OCI-M1 (cell line): ENCODE data around the gene INPP5A.

Source experiments
- DNase-seq: peaks from one replicate; lab custom pipeline; 2025; lab: John Stamatoyannopoulos, UW

The INPP5A gene

DNA sequence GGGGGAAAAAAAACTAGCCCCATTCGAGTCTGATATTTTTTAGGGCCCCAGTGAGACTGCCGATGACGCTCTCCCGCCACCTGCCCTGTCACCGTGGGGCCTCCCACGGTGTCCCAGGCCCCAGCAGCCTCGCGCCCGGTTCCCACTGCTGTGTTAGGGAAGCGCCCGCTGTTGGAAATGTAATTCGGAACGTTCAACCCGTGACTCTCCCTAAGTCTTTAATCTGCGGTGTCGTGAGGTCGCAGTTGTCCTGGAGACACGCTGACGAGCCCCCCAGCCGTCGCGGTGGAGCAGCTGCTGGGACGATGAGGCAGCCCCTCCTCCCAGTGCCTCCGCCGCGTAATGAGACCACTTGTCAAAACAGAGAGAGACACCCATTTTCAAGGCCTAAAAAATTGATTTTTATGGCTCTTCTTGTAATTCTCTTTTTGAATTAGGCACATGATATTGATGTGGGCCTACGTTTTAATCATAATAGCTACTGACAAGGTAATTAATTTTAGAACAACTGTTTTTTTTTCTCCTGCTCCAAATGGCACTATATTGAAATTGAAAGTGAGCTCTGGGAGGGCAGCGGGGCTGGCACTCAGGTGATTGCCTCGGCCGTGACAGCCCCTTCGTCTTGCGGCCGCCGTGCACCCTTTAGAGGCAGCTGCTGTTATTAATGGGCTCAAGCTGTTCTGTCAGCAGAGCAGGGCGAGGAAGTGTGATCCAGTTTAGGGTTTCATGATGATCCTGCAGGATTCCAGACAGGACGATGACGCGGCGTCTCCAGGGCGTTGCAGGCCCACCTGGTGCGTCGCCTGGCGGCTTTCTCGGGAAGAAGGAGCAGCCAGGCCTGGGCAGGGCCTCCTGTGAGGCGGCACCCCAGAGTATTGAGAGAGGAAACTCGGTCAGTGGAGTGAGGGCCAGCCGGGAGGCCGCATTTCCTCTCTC is 185.1 kb downstream of the INPP5A start:
- DNase-seq: no peak

DNA sequence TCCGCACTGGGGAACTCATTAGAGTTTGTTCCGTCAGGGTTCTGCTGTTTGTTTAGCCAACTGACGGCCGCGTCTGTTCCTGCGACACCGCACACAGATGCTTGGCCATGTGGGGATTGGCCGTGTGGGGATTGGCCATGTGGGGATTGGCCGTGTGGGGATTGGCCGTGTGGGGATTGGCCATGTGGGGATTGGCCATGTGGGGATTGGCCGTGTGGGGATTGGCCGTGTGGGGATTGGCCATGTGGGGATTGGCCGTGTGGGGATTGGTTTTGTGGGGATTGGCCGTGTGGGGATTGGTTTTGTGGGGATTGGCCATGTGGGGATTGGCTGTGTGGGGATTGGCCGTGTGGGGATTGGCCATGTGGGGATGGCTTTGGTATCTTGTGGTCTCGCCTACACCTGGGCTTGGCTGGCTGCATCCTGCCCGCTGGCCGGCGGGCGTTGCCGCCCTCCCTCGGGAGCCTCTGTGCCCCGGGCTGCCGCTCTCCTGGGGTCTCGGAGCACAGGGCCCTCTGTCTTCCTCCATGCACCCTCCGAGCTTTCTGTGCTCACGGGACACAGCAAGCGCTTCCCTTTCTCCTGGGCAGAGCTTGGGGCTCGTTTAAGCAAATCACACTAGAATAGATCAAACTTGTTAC is 185.9 kb downstream of the INPP5A start:
- no peak for DNase-seq

DNA sequence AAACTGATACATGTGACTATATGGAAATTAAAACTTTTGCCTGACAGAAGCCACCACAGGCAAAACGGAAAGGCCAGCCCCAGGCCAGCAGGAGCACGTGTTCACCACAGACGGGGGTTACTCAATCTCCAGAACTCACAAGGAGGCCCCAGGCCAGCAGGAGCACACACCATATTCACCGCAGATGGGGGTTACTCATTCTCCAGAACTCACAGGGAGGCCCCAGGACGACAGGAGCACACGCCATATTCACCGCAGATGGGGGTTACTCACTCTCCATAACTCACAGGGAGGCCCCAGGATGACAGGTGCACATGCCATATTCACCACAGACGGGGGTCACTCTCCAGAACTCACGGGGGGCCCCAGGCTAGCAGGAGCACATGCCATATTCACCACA is 186.9 kb downstream of the INPP5A start:
- no peak for DNase-seq

DNA sequence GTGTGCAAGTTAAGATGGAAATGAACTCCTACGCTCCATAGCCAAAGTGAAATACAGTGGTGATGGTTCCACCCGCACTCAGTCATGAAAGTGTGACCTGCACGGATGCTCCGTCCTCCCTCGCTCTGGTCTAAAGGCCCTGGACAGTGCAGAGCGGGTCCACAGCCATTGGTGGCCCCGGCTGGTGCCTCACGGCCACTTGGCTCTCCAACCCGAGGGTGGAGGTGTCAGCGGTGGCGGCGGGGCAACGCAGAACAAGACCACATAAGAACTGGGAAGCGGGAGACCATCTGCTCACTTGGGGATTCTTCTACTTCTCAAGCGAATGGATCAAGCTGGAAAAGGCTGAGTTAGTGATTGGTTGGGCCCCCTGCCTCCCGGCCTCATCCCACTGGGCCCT is 187.6 kb downstream of the INPP5A start:
- DNase-seq: no peak

DNA sequence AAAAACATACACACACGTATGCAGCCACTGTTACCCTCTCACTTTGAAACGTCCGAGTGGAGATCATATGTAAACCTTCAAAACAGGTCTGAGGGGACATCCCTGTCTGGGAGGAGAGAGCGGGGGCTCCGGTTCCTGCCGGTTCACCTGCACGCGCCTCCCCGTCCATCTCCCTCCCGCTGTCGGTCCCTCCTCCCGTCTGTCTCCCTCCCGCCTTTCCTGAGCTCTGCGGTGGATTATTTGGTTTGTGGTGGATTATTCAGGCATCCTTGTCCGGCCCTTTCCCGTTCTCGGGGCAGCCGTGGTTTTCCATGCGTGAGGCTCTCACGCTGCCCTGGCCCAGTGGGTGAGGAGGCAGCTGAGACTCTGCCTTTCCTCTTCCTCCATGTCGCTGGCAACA is 188.6 kb downstream of the INPP5A start:
- no peak for DNase-seq

DNA sequence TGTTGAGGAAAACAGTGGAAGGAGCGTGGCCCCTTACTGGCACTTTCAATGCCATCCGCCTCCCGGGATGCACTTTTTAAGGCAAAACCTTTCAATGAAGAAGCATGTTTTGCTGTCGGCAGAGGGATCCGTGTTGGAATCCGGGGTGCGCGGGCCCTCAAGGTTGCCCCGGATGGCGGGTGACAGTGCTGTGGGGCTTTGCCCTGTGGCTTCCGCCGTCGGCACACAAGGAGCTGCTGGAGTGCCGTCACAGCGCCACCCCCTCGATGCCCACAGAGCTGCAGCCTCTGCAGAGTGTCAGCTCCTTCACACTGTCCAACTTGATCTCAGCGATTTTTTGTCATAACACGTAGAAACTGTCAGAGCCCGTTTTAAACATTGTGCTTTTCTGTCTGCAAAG is 189.4 kb downstream of the INPP5A start:
- DNase-seq: no peak

DNA sequence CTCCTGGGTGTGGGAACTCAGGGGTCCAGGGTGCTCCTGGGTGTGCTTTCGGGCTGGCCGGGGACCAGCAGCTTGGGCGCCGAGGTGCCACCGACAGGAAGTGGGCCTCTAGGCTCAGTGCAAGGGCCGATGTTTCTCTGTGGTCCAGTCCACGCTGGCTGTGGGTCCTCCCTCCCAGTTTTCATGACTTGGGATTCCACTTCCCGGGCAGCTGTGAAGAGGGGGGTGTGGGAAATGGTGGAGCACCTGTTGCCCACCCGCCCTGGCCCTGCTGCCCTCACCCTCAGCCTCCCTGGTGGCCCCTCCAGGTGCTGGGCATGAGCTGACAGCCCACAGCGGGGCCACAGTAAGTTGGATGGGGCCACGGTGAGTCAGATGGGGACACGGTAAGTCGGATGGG is 189.8 kb downstream of the INPP5A start:
- no peak for DNase-seq

DNA sequence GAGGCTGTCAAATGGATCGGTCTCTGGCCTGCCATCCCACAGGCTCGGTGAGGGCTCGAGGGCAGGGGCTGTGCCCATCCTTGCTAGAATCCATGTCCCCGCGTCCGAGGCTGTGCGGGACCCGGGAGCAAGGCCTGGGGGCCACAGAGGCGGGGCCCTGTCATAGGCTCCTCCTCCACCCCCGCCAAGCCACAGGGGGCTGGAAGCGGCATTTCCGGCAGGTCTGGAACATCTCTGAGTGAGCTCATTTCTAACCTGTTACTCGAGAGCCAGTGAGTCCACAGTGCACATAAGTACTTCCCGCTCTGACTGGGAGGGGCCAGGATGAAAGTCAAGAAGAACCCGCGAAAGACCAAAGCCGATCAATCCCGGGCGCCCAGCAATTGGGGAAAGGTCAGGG is 190.7 kb downstream of the INPP5A start:
- no peak for DNase-seq

DNA sequence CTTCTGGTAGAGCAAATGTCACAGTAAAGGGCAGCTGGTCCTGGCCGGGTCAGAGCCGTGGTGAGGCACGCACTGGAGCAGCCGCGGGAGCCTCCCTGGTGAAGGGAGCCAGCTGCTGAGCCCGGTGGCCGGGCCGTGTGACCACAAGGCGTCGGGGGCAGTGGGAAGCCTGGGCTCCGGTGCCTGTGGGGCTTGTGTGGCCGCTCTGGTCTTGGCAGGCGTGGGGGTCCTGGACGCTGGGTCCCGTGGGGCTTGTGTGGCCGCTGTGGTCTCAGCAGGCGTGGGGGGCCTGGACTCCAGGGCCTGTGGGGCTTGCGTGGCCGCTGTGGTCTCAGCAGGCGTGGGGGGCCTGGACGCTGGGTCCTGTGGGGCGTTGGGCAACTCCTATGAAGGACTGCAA is 191.2 kb downstream of the INPP5A start:
- DNase-seq: no peak

DNA sequence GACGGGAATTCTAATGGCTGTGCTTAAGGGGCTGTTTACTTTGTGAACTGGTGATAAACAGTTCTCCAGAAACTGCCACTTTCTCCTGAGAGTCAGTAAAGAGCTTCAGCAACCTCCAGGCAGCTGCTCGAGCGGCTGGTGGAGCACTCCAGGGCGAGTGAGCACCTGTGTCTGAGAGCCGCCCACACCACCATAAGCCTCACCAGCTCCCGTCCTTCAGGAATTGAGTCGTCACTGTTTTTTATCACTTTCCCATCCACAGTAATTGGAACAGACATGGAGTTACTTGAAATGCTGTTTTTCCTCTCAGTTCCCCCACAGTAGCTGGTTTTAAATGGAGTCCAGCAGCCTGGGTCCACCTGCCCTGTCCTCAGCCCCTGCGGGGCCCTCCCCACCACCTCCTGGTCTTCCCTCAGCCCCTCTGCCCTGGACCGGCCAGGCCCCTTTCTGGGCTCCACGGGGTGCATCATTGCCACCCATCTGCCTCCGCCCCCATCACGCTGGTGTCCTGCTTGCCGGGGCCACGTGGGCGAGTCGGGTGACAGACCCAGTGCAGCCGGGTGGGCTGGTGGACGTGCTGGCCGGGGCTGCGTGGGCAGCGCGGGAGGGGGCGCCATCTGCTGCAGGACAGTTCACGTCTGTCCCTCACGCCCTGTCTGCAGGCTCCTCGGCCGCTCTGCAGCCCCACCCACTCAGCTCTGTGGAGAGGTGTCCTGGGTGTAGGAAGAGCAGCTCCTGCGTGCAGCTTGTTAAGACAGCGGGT is 192.4 kb downstream of the INPP5A start:
- no peak for DNase-seq

DNA sequence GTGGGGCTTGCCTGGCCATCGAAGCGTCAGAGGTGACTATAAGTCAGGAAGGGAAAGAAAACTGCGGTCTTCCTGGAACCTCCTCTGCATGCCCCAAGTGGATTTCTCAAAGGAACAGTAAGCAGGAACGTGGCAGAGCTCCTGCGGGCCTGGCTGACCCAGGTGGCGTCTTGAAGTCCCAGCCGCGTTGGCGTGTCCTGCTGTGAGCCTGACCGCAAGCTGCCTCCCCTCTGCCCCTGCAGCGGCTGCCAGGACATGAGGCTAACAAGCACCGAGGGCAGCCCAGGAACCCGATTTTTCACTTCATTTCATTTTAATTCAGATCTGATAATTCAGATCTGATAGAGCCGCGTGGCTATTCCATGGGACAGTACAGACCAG is 193.0 kb downstream of the INPP5A start:
- DNase-seq: no peak

DNA sequence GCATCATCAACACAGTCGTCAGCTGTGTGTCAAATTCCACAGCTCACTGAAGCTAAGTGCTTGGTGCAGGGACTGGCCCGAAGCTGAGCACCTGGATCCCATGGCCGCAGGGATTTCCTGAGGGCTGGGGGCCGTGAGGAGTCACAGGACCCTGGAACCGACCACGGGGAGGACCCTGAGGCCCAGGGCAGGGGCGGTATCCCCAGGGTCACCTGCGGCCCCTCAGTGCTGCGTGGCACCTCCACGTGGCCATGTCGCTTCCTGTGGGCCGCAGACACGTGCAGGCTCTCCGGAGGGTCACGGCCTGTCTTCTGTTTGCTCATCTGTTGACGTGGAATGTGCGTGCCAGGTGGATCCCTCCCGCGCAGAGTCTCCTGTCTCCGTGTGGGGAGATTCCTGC is 194.9 kb downstream of the INPP5A start:
- no peak for DNase-seq

DNA sequence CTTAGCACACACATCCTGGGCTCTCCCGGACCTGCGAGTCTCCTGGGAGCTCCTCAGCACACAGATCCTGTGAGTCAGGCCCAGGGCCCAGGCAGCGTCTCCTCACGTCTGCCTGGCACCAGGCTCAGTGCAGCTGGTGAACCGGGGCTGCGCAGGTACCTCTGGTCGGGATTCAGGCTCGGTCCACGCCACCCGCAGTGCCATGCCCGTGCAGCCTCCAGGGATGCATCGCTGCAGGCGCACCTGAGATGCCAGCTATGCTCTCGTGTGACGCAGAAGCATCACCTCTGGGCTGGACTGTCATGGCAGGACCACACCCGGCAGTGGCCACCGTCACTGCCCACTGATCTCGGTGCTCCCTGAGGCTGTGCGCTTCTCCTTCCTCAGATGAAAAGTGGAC is 196.3 kb downstream of the INPP5A start:
- DNase-seq: no peak

DNA sequence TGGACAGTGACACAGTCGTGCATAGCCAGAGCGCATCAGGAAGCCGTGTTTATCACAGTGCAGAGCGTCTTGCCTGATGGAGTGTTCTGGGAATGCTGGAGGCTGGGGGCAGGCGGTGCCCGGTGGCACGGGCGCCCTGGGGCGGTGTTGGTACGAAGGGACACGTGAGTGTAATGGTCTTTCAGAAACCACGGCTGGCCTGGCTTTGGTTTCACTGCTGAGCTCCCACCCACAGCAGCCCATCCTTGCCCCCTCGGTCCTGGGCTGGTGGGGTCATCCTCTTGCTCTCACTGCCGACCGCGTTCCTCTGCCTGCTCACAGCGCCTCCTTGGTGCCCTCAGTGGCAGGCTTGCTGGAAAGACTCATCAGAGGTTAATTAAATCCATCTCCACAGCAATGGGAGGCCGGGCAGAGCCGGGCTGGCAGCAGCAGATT is 197.8 kb downstream of the INPP5A start:
- DNase-seq: no peak

DNA sequence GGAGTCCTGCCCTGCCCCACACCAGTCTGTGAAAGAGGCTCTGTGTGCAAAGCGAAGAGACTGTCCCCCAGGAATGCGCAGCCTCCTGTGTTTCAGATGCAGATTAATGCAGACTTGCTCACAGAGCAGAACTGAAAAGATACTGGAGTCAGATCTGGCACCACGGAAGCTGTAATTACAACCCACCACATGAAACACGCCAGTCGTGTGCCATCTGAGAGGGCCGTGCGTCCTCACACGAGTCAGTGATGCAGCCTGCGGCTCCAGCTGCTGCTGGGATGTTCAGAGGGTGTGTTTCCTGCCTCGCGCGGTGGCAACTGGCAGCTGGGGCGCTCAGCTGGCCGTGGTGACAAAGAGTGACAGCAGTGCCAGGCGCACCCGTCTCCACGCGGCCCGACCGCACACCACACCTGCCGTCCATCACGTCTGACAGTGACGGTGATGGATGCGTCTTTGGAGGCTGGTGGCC is 198.4 kb downstream of the INPP5A start:
- DNase-seq: no peak

DNA sequence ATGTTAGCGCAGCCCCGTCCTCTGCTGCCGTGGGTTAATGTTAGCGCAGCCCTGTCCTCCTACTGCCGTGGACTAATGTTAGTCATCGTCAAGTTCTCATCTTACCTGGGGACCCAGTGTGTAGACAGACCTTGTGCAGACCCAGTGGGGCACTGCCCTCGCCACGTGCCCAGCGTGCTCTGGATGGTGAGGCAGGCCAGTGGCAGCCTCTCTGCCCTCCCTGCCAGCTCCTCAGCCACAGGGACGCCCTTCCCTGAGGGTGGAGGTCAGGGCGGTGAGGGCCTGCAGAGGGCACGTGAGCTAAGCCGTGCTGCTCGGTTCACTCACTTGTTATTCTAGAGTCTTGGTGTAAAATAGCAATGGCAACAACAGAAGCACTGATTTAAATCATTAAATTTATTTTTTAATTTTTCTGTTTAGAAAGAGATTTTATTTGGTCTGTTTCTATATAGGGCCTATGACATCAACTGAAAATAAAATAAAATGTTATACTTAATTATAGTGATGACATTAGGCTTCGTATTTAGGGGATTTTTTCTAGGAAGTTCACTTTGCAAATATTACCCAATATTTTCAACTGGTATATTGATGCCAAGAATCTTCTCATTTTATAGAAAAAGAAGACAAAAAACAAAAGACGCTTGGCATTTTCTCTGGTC is 199.9 kb downstream of the INPP5A start:
- DNase-seq: no peak

DNA sequence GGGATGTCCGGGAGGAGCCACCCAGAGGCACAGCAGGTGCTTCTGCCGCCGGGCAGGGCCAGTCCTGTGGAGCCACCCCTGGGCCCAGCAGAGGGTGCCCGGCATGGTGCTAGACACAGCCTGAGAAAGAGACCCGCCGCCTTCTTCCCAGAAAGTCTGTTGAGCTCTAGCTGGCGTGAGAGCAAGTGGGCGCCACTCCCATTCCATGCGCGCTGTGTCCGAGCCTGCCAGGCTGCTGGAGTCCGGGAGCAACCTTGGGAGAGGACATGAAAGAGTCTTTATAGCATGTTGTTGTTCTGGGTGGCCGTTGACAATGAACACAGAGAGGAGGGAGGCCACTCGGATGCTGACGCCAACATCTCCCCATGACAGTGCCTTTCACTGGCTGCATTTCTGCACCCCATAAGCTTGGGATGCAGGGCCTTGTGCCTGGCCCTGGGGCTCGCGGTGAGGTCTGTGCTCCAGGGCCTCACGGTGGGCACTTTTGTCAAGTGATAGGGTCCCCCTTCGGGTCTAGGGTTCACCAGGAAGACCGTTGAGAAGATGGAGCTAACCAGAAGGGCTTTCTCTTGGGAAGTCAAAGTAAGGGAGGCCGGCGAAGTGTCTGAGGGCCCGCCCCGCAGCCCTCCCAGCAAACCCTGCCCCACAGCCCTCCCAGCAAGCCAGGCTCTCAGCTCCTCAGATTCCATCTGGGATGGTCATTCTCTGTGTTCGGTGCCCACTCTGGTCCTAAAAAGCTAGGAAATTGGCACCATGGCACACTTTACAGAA is 201.1 kb downstream of the INPP5A start:
- DNase-seq: no peak

DNA sequence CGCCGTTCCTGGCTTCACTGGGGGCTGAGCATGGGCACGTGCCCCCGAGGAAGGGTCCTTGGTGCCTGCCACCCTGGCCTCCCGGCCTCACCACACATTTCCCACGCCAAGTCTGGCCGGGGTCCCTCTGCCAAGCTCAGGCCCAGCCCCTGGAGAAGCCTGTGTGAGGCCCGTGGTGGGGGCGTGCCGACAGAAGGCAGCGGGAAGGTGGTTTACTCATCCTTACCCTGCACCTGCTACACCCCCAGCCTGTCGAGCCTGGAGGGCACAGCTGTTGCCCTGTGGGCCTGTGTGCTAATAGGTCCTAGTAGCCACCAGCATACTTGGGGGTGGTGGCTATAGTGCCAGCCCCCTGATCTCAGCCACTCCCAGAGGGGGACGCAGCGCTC is 201.6 kb downstream of the INPP5A start:
- no peak for DNase-seq

DNA sequence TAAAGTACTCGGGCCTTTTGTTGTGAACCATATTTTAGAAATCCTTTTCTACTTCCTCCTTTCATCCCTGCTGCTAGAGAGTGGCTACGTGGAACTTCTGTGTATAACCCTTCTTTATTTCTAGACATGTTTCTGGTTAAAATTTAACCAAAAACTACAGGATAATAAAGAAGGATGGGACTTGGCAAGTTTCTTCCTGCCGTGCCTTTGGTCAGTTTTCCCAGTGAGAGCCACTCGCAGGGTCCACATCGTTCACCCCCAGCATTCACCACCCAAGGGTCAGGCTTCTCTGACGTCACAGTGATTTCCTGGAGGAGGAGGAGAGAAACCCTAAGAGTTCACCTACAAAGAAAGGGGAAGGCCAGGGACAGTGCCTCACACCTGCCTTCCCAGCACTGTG is 203.0 kb downstream of the INPP5A start:
- no peak for DNase-seq

DNA sequence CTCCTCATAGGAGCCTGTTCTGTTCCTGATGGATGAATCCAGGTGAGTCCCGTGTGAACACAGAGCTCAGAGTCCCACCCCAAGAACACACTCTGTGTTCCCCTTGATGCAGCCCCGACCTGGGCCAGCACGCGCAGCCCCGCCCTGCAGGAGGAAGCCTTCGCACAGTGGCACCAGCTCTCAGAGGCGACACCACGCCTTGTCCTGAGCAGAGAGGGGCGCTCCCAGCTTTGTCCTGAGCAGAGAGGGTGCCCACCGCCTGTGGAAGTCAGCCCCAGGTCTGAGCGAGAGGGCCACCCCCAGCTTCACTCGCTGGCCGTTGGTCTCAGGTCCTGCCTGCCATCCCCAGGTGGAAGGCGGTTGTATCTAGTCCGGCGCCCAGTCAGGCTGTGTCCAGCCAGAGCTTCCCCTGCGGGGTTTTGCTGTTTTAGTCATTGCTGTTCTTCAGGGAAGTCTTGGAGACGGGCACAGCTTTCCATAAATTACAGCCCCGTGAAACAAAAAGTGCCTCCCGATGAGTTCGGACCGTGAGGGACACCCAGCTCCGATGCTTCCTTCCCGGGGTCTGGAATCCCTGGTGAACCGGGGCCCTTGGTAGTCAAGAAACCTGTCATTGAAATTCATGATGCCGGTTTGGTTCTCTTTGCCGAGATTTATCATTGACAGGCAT is 204.7 kb downstream of the INPP5A start:
- DNase-seq: no peak

DNA sequence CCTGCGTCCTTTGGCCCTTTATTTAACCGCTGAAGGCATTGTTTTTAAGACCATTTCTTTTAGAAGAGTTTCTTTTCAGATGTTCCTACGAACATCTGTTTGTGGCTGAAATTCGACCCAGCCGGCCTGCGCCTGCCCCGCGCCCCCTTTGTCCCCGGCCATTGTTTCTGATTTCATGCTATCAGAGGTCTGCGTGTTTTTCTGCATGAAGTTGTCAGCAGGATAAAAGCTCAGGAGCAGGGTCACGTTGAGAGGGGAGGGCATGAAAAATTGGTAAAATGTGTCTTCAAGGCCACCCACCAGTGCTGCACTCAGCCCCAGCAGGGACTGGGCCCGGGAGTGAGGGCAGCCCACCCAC is 205.2 kb downstream of the INPP5A start:
- DNase-seq: no peak
